ENCODE results near the gene CNTNAP2. TPM values are rescaled to one million over a fixed set of nuclear protein-coding genes. Genes with fewer than 3 reads are reported as not detected.

CNTNAP2 gene
- total and polyA plus RNA-seq, 2 donors from 2014 or later, result 0.06 to 0.13 TPM

DNA sequence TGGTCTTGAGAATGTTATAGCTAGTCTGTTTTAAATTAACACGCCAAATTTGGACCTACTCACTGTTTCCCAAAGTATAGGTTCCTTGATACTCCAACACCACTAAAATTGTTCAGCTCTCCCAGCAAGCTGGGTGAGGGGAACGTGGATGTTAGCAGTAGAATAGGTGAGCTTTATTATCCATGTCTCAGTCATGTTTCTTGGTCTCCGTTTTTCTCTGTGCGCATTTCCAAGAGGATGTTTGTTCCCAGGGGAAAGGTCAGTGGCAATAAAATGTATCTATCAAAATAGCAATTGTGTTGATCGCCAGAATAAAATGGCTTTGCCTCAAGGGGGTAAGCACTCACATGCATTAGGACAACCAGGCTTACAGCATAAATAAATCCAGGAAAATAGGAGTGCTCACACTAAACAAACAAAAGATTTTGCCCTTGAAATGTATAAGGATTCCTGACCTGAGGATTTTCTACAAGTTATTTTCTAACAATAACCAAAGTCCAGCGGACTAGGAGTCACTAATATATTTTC, 2286.9 kb downstream of the CNTNAP2 start:
- intact Hi-C loops (cut with DNase I), result no loop called here
- no peaks in the 10 kb centered on the region for H3K27me3 ChIP-seq (ENCODE audit: control insufficient read depth, insufficient read depth, low read length)
- no peak overlapping the region for H3K4me3 ChIP-seq (ENCODE audit: low read length in 3 of 3)
- FAIRE-seq (no peak), DNase-seq (no peak)
- no peak overlapping the region for H3K9ac ChIP-seq (ENCODE audit: low read length in 3 of 3)
- no peaks in the 10 kb centered on the region for H3K9me3 ChIP-seq (ENCODE audit: control insufficient read depth in 2 of 3, insufficient read depth in 1 of 3, low read length in 3 of 3)
- TF ChIP-seq, protein P1, sequence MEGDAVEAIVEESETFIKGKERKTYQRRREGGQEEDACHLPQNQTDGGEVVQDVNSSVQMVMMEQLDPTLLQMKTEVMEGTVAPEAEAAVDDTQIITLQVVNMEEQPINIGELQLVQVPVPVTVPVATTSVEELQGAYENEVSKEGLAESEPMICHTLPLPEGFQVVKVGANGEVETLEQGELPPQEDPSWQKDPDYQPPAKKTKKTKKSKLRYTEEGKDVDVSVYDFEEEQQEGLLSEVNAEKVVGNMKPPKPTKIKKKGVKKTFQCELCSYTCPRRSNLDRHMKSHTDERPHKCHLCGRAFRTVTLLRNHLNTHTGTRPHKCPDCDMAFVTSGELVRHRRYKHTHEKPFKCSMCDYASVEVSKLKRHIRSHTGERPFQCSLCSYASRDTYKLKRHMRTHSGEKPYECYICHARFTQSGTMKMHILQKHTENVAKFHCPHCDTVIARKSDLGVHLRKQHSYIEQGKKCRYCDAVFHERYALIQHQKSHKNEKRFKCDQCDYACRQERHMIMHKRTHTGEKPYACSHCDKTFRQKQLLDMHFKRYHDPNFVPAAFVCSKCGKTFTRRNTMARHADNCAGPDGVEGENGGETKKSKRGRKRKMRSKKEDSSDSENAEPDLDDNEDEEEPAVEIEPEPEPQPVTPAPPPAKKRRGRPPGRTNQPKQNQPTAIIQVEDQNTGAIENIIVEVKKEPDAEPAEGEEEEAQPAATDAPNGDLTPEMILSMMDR (IDR thresholded peaks at IDR 0.05; ENCODE audit: borderline replicate concordance, extremely low read depth, insufficient read depth), result no peak
- H3K36me3 ChIP-seq (ENCODE audit: control insufficient read depth in 2 of 3, insufficient read depth in 3 of 3, low read length in 3 of 3), result no peaks in the 10 kb centered on the region
- no peaks in the 10 kb centered on the region for H3K4me1 ChIP-seq (ENCODE audit: control insufficient read depth in 2 of 3, insufficient read depth in 2 of 3, low read depth in 1 of 3, low read length in 3 of 3)
- no peak overlapping the region for H3K27ac ChIP-seq (ENCODE audit: low read depth in 2 of 2, low read length in 2 of 2)

DNA sequence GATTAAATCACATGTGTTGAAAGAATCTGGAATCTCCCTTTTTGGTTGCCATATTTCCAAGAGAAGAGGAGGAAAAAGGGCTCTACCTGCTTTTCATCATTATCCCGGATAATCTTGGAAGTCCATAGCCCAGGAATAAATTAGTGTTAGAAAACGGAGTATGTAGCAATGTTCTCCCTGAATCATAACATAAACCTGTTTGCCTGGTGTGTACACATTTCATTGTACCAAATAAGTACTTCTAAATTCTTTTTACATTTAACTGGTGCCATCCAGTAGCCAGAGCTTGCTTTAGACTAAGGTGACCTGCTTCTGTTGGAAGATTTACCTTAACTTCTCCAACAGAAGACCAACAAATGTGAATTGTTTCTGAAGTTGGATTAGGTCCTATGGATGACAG, 2291.7 kb downstream of the CNTNAP2 start:
- H3K4me1 ChIP-seq (ENCODE audit: control insufficient read depth in 2 of 3, insufficient read depth in 2 of 3, low read depth in 1 of 3, low read length in 3 of 3), result no peaks in the 10 kb centered on the region
- intact Hi-C loops (cut with DNase I), result no loop called here
- TF ChIP-seq, protein P1 (IDR thresholded peaks at IDR 0.05; ENCODE audit: borderline replicate concordance, extremely low read depth, insufficient read depth), result no peak
- no peak overlapping the region for H3K27ac ChIP-seq (ENCODE audit: low read depth in 2 of 2, low read length in 2 of 2)
- FAIRE-seq, result no peak
- no peaks in the 10 kb centered on the region for H3K9me3 ChIP-seq (ENCODE audit: control insufficient read depth in 2 of 3, insufficient read depth in 1 of 3, low read length in 3 of 3)
- no peaks in the 10 kb centered on the region for H3K27me3 ChIP-seq (ENCODE audit: control insufficient read depth, insufficient read depth, low read length)
- DNase-seq, result no peak
- no peak overlapping the region for H3K4me3 ChIP-seq (ENCODE audit: low read length in 3 of 3)
- no peaks in the 10 kb centered on the region for H3K36me3 ChIP-seq (ENCODE audit: control insufficient read depth in 2 of 3, insufficient read depth in 3 of 3, low read length in 3 of 3)
- H3K9ac ChIP-seq (ENCODE audit: low read length in 3 of 3), result no peak overlapping the region

DNA sequence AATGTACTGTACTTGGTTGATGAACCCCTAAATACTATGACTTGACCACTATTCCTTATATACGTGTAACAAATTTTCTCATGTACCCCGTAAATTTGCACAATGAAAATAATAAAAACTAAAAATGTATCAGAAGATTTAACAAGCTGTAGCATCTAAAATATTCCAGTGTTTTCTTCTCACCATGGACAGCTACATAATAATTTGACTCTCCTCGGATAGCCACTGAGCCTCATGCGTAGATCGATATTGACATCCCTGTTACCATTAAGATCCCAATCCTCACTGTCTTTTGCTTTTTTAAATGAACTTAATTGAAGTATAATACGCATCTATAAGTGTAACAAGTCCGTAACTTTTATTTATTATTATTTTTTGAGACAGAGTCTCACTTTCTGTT, 2294.3 kb downstream of the CNTNAP2 start:
- Histone ChIP-seq H3K27ac (ENCODE audit: low read depth in 2 of 2, low read length in 2 of 2) (no peak overlapping the region), H3K4me1 (ENCODE audit: control insufficient read depth in 2 of 3, insufficient read depth in 2 of 3, low read depth in 1 of 3, low read length in 3 of 3) (no peaks in the 10 kb centered on the region), H3K4me3 (ENCODE audit: low read length in 3 of 3) (no peak overlapping the region), H3K27me3 (ENCODE audit: control insufficient read depth, insufficient read depth, low read length) (no peaks in the 10 kb centered on the region), H3K36me3 (ENCODE audit: control insufficient read depth in 2 of 3, insufficient read depth in 3 of 3, low read length in 3 of 3) (no peaks in the 10 kb centered on the region), H3K9ac (ENCODE audit: low read length in 3 of 3) (no peak overlapping the region), H3K9me3 (ENCODE audit: control insufficient read depth in 2 of 3, insufficient read depth in 1 of 3, low read length in 3 of 3) (no peaks in the 10 kb centered on the region)
- FAIRE-seq, result no peak
- intact Hi-C loops (cut with DNase I), result no loop called here
- no peak for DNase-seq
- TF ChIP-seq, protein P1 (IDR thresholded peaks at IDR 0.05; ENCODE audit: borderline replicate concordance, extremely low read depth, insufficient read depth), result no peak

DNA sequence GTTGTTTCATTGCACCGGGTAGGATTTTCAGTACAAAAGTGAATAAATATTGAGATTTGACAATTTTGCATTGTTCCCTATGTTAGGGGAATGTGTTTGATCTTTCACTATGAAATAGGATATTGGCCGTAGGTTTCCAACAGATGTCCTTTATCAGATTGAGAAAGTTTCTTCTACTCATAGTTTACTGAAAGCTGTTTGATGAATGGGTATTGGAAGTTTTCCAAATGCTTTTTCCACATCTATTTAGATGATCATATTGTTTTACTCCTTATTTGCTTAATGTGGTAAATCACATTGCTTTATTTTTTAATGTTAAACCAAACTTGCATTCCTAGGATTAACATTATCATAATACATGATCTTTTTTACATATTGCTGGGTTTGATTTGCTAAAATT, 2296.1 kb downstream of the CNTNAP2 start:
- intact Hi-C loops (cut with DNase I), result no loop called here
- DNase-seq, result peak in 1 of 5 donors; percentile 43
- Histone ChIP-seq H3K27ac (ENCODE audit: low read depth in 2 of 2, low read length in 2 of 2) (no peak overlapping the region), H3K27me3 (ENCODE audit: control insufficient read depth, insufficient read depth, low read length) (no peaks in the 10 kb centered on the region), H3K4me1 (ENCODE audit: control insufficient read depth in 2 of 3, insufficient read depth in 2 of 3, low read depth in 1 of 3, low read length in 3 of 3) (no peaks in the 10 kb centered on the region), H3K4me3 (ENCODE audit: low read length in 3 of 3) (no peak overlapping the region), H3K9ac (ENCODE audit: low read length in 3 of 3) (no peak overlapping the region), H3K9me3 (ENCODE audit: control insufficient read depth in 2 of 3, insufficient read depth in 1 of 3, low read length in 3 of 3) (no peaks in the 10 kb centered on the region), H3K36me3 (ENCODE audit: control insufficient read depth in 2 of 3, insufficient read depth in 3 of 3, low read length in 3 of 3) (no peaks in the 10 kb centered on the region)
- no peak for FAIRE-seq
- TF ChIP-seq, protein P1 (IDR thresholded peaks at IDR 0.05; ENCODE audit: borderline replicate concordance, extremely low read depth, insufficient read depth), result no peak
